HG03103 (cell line): ENCODE data around the gene MYO5B.

Experiments used
- ATAC-seq: cut with Tn5 transposase; IDR thresholded peaks from one replicate; pipeline ENCODE4 v1.9.1; 2021; ENCODE audit warnings: low read depth; ENCODE audit not compliant: unreplicated experiment

Gene MYO5B

DNA sequence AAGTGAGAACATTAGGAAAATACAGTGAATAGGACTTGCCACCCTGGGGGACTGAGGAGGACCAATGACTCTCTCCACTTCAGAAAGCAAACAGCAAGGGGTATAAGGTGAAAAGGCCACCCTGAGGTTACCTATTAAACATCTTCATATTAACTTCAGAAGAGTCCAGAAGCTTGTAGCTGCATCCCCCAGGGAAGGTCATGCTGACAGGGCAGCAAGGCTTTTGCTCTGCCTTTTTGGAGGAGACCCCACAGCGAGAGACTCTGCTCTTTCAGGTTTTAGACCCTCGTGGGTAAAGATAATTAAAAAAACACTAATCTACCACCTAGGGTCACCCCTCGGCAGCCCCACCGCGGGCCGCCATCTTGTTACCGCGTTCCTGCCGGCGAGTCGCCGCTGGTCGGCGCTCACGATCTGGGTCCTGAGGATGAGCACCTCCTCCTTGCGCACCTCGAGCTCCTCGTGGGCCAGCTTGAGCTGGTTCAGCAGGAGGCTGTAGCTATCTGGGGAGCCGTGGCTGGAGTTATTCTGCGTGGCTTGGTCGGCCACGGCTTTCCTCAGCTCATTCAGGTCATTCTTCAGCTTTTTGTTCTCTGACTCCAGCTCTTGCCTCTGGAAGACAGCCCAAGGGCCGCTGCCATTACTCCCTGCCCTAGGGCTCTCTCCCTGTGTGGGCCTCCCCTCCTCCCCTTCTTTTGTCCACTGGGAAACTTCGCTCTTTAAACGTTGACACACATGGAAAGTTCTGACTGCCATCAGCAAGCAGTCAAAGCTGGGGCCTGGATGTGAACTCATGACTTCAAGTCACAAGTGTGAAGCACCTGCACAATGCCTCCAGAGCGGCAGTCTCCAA, 331.0 kb downstream of the MYO5B start:
- ATAC-seq, result no peak

DNA sequence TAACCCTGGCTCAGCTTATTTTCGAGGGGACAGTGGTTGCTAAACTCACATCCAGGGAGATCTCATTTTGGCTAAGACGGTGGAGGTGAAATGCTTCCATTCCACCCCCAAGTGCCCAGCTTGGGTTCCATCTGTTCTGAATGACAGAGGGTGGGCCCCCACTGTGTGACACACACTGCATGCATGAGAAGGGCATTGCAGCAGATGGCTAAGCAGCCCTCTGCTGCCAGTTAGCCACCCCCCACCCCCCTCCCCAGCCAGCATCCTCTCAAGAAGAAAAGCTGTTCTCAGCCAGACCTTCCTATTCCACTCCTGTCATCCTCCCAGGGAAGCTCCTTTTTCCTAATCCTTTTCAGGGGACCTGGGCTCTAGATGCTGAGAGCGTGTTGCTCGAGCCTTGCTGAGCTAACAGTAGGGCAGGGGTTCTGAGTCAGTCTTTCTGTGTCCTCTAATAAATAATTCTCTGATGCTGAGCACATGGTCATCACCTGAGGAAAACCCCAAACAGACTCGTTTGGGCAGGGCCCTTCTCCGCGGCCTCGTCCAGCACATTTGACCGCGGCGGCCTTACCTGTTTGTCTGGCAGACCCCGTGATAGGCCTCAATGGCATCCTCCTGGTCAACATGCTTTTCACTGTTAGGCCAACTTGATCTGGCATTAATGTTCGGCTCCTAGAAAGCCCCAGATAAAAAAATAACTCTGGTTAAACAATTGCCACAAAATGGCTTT, 332.1 kb downstream of the MYO5B start:
- no peak for ATAC-seq

- no peak for ATAC-seq
These were observed 333.3 kb downstream of the MYO5B start for GRCh38 chr18:49861659-49862058.

DNA sequence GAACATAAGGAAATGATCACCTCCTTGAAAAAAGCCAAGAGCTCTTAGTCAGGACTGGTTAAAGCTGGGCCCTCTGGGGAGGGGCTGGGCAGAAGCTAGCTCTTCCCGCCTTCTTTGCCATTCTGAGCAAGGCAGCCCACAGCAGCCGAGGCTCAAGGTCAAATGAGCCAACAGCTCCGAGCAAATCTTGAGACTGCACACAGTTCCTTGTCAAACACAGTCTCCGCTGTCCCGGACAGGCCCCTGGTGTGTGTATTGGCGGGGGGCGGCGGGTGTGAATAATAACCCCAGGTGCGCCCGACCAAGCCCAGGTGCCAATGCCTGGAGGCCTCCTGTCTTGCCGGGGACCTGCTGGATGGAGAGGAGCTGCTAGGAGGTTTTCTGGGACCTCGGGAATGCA, 335.2 kb downstream of the MYO5B start:
- no peak for ATAC-seq

DNA sequence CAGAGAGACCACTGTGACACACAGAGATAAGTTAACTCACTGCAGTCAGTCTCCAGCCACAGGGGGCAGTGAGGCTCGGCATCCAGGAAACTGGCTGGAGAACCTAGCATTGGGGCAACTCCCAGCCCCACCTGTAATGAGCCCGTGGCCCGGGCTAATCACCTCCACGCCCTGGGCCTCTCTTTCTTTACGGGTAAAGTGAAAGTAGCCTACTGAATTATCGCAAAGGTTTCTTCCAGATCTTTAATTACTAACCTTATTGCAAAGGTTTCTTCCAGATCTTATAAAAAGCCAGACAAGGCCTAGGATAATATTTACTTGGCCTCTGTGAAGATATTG, 336.0 kb downstream of the MYO5B start:
- no peak for ATAC-seq

DNA sequence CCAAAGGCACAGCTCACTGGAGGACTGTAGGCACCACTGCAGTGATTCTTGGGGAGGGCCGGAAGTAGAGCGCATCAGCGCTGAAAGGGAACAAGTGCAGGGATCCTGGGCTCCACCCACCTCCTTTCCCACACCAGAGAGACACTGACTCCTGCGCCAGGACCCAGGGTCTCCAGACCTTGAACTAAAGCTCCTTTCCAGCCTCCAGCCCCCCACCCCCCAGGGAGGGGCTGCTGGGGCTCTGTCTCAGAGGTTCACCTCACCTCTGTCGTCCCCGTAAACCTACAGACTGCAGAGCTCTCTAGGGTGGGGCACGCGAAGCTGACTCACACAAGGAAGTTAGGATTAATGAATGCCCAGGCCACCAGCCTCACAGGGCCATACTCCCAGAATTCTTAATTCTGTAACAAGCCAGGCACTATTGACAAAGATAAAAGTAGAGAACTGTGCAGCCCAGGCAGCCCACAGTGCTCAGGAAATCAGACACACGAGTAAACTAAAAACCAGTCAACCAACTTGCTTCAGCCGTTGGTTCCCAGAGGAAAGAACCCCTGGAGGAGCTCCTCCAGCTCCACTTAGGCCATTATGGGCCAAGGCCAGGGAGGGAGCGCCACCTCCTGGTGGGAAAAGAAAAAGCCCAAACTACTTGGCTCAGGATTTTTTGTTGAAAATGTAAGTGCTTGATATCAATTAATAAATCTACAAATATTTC, 336.5 kb downstream of the MYO5B start:
- ATAC-seq, result no peak

GRCh38 chr18:49857708-49858107, 337.2 kb downstream of the MYO5B start:
- ATAC-seq, result no peak

GRCh38 chr18:49856496-49856895, 338.5 kb downstream of the MYO5B start:
- no peak for ATAC-seq

GRCh38 chr18:49855711-49856415, 339.1 kb downstream of the MYO5B start:
- no peak for ATAC-seq

DNA sequence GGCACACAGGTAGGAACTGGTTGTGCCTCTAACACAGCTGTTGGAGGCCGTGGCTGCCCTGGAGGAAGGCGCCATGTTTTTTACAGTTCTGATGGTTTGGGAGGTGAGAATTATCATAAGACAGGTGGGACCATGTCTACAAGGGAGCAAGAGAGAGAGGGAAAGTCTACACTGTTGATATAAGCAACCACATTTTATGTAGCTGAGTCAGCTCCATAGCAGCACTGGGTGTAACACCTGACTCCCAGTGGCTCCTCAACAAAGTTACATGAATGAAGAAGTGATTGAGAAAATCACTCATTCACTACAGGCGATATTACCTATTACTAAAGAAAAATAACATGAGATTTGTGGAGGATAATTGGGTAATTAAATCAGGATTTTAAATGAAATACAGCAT, 340.3 kb downstream of the MYO5B start:
- no peak for ATAC-seq

DNA sequence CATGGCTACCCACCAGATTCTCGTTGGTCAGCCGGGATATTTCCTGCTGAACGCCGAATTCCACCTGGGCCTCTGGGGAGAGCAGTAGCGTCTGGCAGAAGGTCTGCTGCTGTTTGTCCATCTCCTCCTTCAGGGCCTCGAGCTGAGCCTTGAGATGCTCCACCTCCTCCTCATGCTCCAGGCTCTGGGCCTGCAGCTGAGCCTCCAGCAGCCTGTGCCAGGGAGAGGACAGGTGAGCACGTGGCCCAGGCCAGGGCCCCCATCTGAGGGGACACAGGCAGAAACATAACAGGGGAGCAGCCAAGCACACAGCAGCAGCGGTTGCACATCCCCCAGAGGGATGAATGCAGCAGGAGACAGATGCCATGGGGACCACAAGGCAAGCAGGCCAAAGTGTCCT, 341.5 kb downstream of the MYO5B start:
- no peak for ATAC-seq

GRCh38 chr18:49853011-49853410, 341.9 kb downstream of the MYO5B start:
- no peak for ATAC-seq

DNA sequence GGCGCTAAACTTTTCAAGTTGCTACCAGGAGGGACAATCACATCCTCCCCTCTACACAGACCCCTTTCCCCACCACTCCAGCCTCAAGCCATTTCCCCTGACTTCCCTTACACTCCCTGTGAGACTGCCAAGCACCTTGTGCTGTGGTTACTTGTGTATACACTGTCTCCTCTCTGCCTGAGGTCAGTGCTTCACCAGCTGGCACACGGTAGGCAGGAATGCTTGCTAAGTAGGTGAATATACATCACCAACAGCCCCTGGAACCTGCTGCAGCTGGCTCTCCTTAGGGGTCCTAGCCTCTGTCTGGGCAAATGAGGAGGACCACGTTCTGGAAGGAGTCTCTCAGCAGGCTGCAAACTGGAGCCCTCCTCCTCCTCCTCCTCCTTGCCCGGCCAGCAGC, 343.3 kb downstream of the MYO5B start:
- no peak for ATAC-seq

- ATAC-seq, result no peak
These were observed 344.3 kb downstream of the MYO5B start for GRCh38 chr18:49850636-49851035.

GRCh38 chr18:49849331-49850217, 345.4 kb downstream of the MYO5B start:
- no peak for ATAC-seq

DNA sequence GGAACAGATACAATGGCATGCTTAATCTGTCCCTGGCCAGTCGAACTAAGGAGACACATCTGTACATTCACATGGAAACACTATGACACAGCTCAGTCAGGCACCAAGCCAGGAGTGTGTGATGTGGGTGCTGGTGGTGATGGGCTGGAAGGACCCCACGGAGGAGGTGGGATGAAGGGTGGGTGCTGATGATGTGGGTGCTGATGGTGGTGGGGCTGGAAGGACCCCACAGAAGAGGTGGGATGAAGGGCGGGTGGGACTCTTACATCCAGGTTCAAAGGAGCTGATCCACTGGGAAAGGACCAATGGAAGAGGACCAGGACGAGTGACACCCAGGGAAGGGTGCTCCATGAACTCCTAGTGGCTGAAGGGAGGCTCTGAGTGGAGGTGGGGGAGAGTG, 346.8 kb downstream of the MYO5B start:
- ATAC-seq, result no peak

DNA sequence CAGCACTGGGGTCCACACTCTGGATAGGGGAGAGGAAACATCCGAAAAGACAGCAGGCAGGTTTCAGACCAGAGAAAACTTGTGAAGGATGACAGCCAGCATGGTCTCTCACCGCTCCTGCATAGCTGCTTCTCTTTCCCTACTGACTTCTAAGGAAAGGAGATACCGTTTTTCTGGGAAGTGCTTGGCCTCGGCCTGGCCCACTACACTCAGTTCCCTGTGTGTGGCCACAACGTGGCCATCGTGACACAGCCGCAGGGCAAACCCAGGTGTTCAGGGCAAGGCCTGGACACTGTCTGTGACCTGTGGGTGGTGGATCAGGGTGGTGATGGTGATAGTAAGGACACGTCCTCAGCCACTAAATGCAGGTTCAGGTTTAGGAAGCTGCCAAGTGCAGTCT, 347.4 kb downstream of the MYO5B start:
- ATAC-seq, result no peak

- no peak for ATAC-seq
These were observed 348.1 kb downstream of the MYO5B start for GRCh38 chr18:49846718-49847470.

GRCh38 chr18:49846361-49846662, 348.6 kb downstream of the MYO5B start:
- ATAC-seq, result no peak
